ENCODE data around the gene TRAPPC5. TPM values are rescaled to one million over a fixed set of nuclear protein-coding genes. Genes with fewer than 3 reads are reported as not detected.

The TRAPPC5 gene
- 139 TPM for total RNA-seq
- long read RNA-seq, full-length matches to known transcripts: 31 of 32 reads
- long read RNA-seq, partial matches to known transcripts: 0 of 32 reads
- long read RNA-seq, other reads (novel, unspliced or antisense): 1 of 32 reads

DNA sequence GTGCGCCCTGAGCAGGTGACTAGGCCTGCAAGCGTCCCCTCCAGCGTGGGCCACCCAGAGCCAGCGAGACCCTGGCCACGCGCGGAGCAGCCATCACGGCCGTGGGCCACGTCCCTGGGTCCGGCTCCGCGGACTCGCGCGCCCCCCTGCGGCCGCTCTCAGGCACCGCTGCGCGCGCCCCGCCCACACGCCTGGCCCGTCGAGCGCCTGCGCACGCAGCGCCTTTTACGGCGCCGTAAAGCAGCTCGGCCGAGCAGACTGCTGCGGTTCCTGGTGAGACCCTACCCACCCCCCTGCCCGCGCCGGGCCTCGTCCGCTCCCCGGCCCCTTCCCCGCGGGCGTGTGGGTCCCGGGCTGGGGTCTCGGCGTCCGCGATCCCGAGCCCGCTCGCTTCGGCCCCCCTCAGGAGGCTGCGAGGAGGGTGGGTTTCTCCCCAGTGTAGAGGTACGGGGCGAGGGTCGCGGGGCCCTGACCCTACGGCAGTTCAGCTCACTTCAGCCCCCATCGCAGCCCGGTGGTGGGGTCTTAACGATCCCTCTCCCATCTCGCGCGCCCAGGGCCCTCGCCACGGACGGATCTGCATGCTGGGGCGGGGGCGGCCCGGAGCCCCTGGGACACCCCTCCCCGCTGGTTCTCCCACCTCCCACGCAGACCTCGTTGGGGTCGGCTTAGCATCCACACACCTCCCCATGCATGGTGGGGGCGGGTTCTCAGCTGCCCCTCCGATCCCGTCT, at the start of gene TRAPPC5:
Gene TRAPPC5, plus strand, starts transcription at position 228 of the 734 bp plus-strand sequence. CDS start 1,421 bp downstream, outside the sequence.
- ATAC-seq (peak; percentile 91), DNase-seq (ENCODE audit: missing footprints) (peak; percentile 95)

DNA sequence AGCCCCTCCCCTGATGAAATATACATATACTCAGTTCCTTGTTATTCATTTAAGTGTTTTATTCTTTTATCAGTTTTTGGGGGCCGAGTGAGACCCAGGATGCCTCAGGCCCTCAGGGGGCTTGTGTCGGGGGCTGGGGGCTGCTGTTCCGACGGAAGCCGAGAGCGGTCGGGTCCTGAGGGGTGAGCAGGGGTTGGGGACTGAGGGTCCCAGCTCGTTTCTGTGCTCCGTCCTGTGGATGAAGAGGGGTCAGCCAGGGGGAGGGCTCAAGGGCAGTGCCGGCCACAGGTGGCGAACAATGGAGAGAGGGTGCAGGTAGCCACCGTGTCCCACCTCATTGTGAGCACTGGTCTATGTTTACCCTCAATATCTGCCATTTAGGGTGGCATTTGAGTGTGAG, 49.1 kb upstream of the TRAPPC5 start:
- DNase-seq (ENCODE audit: missing footprints) (no peak), ATAC-seq (no peak)
- intact Hi-C loops (cut with DNase I): no loop called here

More for the DNA sequence above, at the start of gene TRAPPC5:
- intact Hi-C loops (cut with DNase I): loop anchor here (1.0 to 2.0 kb wide), 3 partner anchors 27 to 326 kb away; no protein-coding TSS in a partner anchor

DNA sequence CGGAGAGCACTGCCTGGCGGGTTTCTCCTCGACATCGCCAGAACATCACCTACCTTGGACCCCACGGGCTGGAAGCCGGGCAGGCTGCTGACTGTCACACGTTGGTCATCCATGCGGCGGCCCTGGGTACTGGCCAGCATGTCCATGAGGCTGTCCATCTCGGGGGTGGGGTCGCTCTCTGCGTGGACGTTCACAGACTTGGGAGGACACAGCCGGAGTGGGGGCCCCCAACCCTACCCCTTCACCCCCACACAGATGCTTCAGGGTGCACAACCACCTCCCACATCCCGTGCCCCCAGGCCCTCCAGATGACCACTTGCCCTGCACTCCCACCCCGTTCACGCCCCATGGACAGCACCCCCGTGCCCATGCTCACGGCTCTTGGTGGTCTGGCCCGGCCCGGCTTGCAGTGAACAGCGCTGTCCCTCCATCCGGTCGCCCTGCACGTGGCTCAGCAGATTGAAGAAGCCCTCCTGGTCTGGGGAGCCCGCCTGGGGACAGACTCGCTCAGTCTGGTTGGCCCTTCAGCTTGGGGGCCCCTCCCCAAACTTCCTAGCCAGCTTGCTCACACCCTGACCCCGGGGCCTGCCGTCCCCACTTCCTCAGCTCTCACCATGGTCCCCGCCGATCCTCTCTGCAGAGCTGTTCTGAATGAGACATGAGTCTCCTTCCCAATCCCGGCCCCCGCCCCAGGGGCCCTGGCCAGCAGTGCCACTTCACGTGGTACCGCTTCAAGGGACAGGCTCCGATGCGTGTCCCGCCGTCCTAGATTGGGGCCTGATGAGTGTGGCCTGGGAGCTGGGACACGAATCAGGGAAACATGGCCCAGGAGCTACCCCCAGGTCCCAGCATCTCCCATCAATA, 48.1 kb upstream of the TRAPPC5 start:
- intact Hi-C loops (cut with DNase I): no loop called here
- DNase-seq (ENCODE audit: missing footprints): no peak
- no peak for ATAC-seq

DNA sequence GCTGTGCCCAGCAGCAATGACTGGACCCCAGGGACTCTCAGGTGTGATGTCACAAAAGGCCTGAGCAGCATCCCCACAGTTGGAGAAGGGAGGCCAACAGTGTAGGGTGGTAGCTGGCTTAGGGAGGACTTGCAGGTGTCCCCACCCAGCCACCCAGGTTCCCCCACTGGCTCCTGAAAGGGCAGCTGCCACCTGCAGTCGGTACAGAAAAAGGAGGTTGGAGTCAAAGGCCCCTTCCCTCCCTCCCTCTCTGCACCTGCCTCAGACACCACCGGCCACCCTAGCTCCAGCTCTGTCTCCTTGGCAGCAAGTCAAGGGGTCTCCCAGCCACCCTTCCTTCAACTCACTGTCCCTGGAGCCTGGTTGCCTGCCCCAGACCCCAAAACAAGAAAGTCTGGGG, 46.9 kb upstream of the TRAPPC5 start, which contains the start of gene PCP2:
Gene PCP2, minus strand, starts transcription at position 22 of the 400 bp plus-strand sequence. CDS start 262 bp downstream, outside the sequence.
- intact Hi-C loops (cut with DNase I): no loop called here
- DNase-seq (ENCODE audit: missing footprints) (no peak), ATAC-seq (no peak)

DNA sequence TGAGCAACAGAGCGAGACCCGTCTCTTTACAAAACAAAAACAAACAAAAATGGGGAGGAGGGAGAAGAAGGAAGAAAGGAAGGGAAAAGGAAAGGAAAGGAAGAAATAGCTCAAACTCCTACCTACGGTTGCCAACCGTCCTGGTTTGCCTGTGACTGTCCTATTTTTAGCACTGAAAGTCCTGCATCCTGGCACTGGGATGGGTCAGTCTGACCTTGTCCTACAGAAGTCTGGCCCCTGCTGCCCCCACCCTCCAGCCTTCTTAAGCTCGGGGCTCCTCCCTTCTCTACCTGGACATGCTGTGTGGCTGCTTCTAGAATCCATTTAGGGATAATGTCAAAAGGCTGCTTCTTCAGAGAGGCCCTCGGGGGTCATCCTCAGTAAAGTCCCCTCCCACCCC, 45.0 kb upstream of the TRAPPC5 start:
- no peak for ATAC-seq
- no peak for DNase-seq (ENCODE audit: missing footprints)
- intact Hi-C loops (cut with DNase I): no loop called here

DNA sequence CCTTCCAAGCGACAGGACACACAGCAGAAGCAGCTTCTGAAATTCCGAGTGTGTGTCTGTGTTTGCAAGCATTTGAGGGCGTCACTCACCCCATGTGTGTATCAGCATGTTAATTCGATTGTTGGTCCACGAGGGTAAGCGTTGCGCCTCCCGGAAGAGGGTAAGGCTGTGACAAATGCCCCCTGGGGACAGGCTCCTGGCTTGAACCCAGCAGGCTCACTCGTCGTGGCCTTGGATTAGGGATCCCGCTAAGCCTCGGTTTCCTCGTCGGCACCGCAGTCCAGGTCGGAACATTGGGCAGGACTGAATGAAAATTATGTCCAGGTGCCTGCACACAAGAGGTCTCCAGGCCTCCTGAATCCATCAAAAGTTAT, 44.3 kb upstream of the TRAPPC5 start:
- ATAC-seq (no peak), DNase-seq (ENCODE audit: missing footprints) (no peak)
- intact Hi-C loops (cut with DNase I): no loop called here

DNA sequence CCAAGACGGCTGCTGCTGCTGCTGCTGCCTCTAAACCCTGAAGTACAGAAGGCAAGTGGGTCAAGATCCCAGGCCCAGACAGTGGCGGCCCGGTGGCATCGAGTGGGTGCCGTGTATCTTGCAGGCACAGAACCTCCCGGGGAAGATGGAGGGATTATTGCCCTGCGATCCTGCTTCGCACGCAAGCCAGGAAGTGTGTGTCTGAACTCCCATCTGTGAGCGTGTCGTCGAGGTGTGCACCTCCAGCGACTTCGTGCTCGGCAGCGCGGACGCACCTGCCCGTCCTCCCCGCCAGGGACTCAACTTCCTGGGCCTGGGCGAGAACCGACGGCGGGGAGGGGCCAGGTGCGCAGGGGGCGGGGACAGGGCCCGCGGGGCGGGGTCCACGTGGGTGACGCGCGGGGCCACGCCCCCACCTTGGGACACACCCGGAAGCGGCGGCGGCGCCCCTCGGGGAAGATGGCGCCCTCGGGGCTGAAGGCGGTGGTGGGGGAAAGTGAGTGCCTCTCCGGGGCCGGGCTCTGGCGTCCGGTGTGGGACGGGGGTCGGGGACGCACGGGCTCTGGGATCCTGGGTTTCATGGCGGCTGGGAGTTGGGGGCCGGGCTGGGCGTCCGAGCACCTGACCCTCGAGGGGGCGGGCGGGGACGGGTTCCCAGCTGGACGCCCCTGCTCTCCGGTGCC, 43.8 kb upstream of the TRAPPC5 start, which contains the start of gene STXBP2:
Gene STXBP2, plus strand, starts transcription at position 420 of the 683 bp plus-strand sequence. Its CDS starts 40 bp downstream, at position 460.
- intact Hi-C loops (cut with DNase I): no loop called here
- peak; percentile 59 for ATAC-seq
- DNase-seq (ENCODE audit: missing footprints): peak; percentile 92

DNA sequence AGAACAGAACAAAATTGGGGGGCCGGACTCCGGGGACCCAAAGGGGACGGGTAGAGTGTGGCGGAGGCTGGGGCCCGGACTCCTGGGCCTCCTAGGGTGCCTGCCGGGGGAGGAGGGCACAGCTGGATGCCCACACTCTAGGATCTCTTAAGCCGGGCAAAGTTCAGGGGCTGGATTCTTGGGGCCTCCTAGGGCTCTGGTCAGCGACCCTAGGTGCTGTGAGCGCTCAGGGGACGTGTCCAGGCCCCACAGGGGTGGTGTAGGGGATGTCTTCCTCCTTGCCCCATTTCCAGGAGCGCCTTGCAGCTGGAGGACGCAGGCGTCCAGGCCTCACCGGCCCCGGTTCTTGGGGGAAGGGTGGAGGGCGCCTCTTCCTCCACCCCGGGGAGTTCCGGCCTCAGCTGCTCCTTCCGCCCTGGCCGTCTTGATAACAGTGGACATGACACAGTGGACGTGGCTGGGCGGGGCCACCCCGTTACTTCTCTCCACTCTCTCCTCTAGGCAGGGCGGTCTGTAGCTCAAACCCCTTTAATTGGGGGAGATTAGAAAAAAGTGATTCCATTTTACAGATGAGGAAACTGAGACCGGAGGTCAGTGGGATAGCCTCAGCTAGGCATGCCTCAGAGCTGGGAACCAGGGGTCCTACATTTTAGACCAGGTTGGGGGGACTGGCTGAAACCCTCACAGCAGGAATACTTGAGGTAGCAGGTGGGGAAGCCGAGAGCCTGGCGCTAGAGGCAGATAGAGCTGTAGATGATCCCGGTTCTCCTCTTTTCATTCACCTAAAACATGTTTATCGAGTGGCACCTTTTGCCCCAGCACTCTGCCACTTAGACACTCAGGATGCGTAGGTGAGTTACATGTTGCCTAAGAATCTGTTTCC, 43.0 kb upstream of the TRAPPC5 start:
- intact Hi-C loops (cut with DNase I): no loop called here
- DNase-seq (ENCODE audit: missing footprints) (peak; percentile 91), ATAC-seq (peak; percentile 53)

DNA sequence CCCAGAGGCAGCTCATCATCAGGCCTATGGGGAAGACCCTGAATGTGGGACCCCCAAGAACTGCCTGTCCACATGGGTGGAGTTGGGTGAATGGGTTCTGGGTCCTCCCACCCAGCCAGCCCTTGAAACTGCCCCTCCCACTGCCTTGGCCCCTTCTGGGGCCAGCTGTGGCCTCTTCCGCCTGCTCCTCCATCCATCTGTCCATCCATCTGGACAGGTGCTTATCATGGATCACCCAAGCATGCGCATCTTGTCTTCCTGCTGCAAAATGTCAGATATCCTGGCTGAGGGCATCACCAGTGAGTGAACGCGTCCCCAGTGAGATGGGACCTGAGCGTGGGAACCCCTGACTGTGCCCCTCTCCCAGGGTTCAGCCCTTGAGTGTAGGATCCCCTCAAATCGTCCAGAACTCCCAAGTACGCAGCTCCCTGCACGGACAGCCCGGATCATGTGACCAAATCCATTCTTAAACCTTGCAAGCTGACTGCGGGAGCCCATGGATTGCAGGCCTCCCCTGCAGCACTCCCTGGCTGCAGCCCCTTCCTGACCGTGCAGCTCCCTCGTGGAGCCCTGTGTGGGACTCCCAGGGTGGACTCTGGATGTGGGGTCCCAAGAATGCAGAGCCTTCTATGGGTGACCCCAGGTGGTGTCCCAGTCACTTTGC, 41.7 kb upstream of the TRAPPC5 start:
- DNase-seq (ENCODE audit: missing footprints): no peak
- no peak for ATAC-seq

DNA sequence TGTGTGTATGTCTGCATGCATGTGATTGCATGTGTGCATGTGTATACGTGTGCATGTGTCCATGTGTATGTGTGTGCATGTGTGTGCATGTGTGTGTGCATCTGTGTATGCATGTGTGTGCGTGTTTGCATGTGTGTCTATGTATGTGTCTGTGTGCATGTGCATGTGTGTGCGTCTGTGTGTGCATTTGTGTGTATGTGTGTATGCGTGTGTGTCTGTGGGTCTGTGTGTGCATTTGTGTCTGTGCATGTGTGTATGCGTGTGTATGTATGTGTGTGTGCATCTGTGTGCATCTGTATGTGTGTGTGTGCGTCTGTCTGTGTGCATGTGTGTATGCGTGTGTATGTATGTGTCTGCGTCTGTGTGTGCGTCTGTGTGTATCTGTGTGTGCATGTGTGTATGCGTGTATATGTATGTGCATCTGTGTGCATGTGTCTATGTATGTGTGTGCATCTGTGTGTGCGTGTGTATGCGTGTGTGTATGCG, 40.7 kb upstream of the TRAPPC5 start:
- no peak for ATAC-seq
- intact Hi-C loops (cut with DNase I): no loop called here
- DNase-seq (ENCODE audit: missing footprints): no peak

More for the DNA sequence above, 41.7 kb upstream of the TRAPPC5 start:
- intact Hi-C loops (cut with DNase I): no loop called here

DNA sequence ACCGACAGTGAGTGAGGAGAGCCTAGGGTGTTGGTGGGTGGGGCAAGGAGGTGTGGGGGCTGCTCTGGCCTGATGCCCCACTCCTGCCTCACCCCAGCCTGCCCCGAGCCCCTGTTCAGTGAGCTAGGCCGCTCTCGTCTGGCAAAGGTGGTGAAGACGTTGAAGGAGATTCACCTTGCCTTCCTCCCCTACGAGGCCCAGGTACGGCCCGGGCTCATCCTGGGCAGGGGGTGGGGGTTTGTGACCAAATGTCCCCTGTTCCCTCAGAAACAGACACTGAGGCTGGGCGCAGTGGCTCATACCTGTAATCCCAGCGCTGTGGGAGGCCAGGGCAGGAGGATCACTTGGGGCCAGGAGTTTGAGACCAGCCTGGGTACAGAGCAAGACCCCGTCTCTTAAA, 39.8 kb upstream of the TRAPPC5 start:
- intact Hi-C loops (cut with DNase I): no loop called here
- DNase-seq (ENCODE audit: missing footprints) (no peak), ATAC-seq (no peak)

DNA sequence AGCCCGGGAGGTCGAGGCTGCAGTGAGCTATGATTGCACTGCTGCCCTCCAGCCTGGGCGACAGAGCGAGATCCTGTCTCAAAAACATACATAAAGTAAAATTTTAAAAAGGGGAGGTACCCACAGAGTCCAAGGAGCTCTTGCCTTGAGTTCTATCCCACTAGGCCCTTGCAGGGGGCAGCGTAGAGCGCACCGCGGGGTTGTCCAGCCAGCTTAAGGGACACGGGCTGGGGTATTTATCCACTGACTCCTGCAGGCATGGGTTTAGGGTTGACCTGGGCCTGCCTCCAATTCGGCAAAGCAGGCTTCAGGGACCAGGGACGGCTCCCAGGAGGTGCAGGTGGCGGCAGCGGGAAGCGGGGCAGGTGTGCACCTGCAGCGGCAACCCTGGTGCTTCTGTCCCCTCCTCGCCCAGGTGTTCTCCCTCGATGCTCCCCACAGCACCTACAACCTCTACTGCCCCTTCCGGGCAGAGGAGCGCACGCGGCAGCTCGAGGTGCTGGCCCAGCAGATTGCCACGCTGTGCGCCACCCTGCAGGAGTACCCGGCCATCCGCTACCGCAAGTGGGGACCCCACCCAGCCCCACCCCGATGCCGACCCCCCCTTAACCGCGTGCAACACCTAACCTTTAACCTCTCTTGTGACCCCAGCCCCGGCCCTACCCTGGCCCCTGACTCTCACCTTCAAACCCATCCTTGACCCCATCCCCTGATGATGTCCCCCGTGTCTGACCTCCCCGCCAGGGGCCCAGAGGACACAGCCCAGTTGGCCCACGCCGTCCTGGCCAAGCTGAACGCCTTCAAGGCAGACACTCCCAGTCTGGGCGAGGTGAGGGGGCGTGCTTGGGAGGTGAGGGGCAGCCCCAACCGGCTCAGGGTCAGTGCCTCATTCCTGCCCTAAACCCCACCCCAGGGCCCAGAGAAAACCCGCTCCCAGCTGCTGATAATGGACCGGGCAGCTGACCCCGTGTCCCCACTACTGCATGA, 39.0 kb upstream of the TRAPPC5 start:
- ATAC-seq (no peak), DNase-seq (ENCODE audit: missing footprints) (no peak)
- intact Hi-C loops (cut with DNase I): no loop called here

DNA sequence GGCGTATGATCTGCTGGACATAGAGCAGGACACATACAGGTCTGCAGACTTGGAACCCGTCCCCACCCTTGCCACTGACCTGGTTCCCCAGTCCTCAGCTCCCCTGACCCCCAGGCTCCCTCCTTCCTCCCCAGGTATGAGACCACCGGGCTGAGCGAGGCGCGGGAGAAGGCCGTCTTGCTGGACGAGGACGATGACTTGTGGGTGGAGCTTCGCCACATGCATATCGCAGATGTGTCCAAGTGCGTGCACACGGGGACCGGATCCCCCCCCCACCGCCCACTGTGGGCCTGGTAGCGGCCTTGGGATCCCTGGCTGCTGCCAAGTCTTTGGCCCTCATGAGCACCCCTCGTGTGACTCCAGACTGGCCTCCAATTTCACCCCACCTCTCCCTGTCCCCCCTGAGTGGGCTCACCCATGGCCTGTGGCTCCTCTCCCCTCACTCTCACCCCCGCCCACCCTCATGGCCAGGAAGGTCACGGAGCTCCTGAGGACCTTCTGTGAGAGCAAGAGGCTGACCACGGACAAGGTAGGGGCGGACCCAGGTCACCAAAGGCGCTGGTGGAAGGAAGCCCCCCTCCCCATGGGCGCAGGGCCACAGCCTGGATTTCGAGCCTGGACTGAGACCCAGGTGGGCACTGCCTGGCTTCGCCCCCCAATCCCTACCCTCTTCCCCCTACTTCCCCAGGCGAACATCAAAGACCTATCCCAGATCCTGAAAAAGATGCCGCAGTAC, 38.2 kb upstream of the TRAPPC5 start:
- ATAC-seq (no peak), DNase-seq (ENCODE audit: missing footprints) (peak; percentile 17)
- intact Hi-C loops (cut with DNase I): no loop called here

DNA sequence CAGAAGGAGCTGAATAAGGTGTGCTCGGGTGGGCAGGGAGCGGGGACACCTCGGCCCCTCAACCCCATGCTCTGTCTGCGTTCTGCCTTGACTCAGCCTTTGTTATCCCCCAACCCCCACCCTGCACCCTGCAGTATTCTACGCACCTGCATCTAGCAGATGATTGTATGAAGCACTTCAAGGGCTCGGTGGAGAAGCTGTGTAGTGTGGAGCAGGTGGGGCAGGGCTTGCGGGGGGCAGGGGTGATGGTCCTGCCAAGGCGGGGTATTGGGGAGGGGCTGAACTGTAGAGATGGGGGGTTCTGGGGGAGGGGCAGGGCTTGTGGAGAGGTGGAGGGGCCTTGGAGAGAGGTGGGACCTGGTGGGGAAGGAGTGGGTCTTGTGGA, 37.6 kb upstream of the TRAPPC5 start:
- no peak for ATAC-seq
- DNase-seq (ENCODE audit: missing footprints): peak; percentile 39
- intact Hi-C loops (cut with DNase I): no loop called here

Data from Right ventricle myocardium inferior (tissue), 1 donor.